ENCODE data around the gene MSL1. TPM values are rescaled to one million over a fixed set of nuclear protein-coding genes. Genes with fewer than 3 reads are reported as not detected.

The MSL1 gene
- 90.9 TPM for total RNA-seq

- peak; percentile 86 for DNase-seq (ENCODE audit: low spot score)
These were observed at the start of gene MSL1 for GRCh38 chr17:40121181-40122135. Gene MSL1 (plus strand): TSS chr17:40121971. CDS start chr17:40122613, 642 bp downstream.

- peak; percentile 82 for DNase-seq (ENCODE audit: low spot score)
These were observed 49.6 kb upstream of the MSL1 start for GRCh38 chr17:40072040-40072734.

- no peak for DNase-seq (ENCODE audit: low spot score)
These were observed 48.9 kb upstream of the MSL1 start for GRCh38 chr17:40072735-40073346.

GRCh38 chr17:40073454-40074174, 48.2 kb upstream of the MSL1 start:
- DNase-seq (ENCODE audit: low spot score), result no peak

GRCh38 chr17:40074175-40074512, 47.6 kb upstream of the MSL1 start:
- no peak for DNase-seq (ENCODE audit: low spot score)

GRCh38 chr17:40074871-40075200, 46.9 kb upstream of the MSL1 start:
- DNase-seq (ENCODE audit: low spot score), result peak; percentile 51

- DNase-seq (ENCODE audit: low spot score), result peak; percentile 77
These were observed 46.4 kb upstream of the MSL1 start for GRCh38 chr17:40075201-40075941.

GRCh38 chr17:40075942-40076498, 45.8 kb upstream of the MSL1 start:
- DNase-seq (ENCODE audit: low spot score), result no peak

- no peak for DNase-seq (ENCODE audit: low spot score)
These were observed 45.2 kb upstream of the MSL1 start for GRCh38 chr17:40076591-40076990.

- DNase-seq (ENCODE audit: low spot score), result no peak
These were observed 42.2 kb upstream of the MSL1 start for GRCh38 chr17:40079545-40079944.

- DNase-seq (ENCODE audit: low spot score), result no peak
These were observed 37.3 kb upstream of the MSL1 start for GRCh38 chr17:40084477-40084876.

GRCh38 chr17:40086150-40087044, 35.4 kb upstream of the MSL1 start:
- no peak for DNase-seq (ENCODE audit: low spot score)

- no peak for DNase-seq (ENCODE audit: low spot score)
These were observed 34.5 kb upstream of the MSL1 start for GRCh38 chr17:40087049-40087794.

- no peak for DNase-seq (ENCODE audit: low spot score)
These were observed 33.7 kb upstream of the MSL1 start for GRCh38 chr17:40087903-40088718.

GRCh38 chr17:40089077-40089895, 32.5 kb upstream of the MSL1 start:
- no peak for DNase-seq (ENCODE audit: low spot score)

GRCh38 chr17:40090237-40091119, 31.3 kb upstream of the MSL1 start:
- DNase-seq (ENCODE audit: low spot score), result no peak

Data from mucosa of gallbladder (tissue), 1 donor.